ENCODE measurements around the gene KCNQ1OT1. TPM values are rescaled to one million over a fixed set of nuclear protein-coding genes. Genes with fewer than 3 reads are reported as not detected.

Gene KCNQ1OT1
- total RNA-seq (2014; rRNA removed; shearing (Covaris generic); ENCODE audit: low replicate concordance), result 2.7 and 3.0 TPM in 2 replicates

GRCh38 chr11:2699531-2700414, at the start of gene KCNQ1OT1:
Gene KCNQ1OT1, minus strand, starts transcription at chr11:2699994.
- Histone ChIP-seq H3K4me1 (ENCODE audit: low read length) (peaks cover 68% of the 10 kb centered on the region), H3K9me2 (replicated peaks; ENCODE audit: insufficient read depth, low read length) (no peaks in the 10 kb centered on the region), H3K27ac (ENCODE audit: low read length) (peak within 1 kb of the TSS; percentile 70), H3K4me3 (ENCODE audit: low read length) (peak within 1 kb of the TSS; percentile 70), H2AFZ (ENCODE audit: low read length) (no peak within 1 kb of the TSS), H3K4me2 (ENCODE audit: low read depth, low read length, poor library complexity, severe bottlenecking) (peak within 1 kb of the TSS; percentile 76), H3K27me3 (ENCODE audit: low read length) (no peaks in the 10 kb centered on the region), H4K20me1 (ENCODE audit: insufficient read depth, low read depth, low read length) (peaks cover 11% of the 10 kb centered on the region), H3K9ac (ENCODE audit: low read length) (peak within 1 kb of the TSS; percentile 85), H3K79me2 (ENCODE audit: low read length) (peaks cover 48% of the 10 kb centered on the region), H3K36me3 (ENCODE audit: insufficient read depth, low read length) (no peaks in the 10 kb centered on the region; the same call in 1 of the 2 replicates), H3K9me3 (ENCODE audit: low read length) (no peaks in the 10 kb centered on the region)
- peak; percentile 95 for DNase-seq

GRCh38 chr11:2748814-2749554, 49.2 kb upstream of the KCNQ1OT1 start:
- no peaks in the 10 kb centered on the region for H3K79me2 ChIP-seq (ENCODE audit: low read length)
- no peaks in the 10 kb centered on the region for H3K9me2 ChIP-seq (replicated peaks; ENCODE audit: insufficient read depth, low read length)
- no peaks in the 10 kb centered on the region for H4K20me1 ChIP-seq (ENCODE audit: insufficient read depth, low read depth, low read length)
- H3K9ac ChIP-seq (ENCODE audit: low read length), result no peak overlapping the region
- no peak for DNase-seq
- H2AFZ ChIP-seq (ENCODE audit: low read length), result no peak overlapping the region
- H3K27ac ChIP-seq (ENCODE audit: low read length), result no peak overlapping the region
- no peaks in the 10 kb centered on the region for H3K9me3 ChIP-seq (ENCODE audit: low read length)
- H3K4me1 ChIP-seq (ENCODE audit: low read length), result no peaks in the 10 kb centered on the region
- H3K36me3 ChIP-seq (ENCODE audit: insufficient read depth, low read length), result no peaks in the 10 kb centered on the region
- H3K27me3 ChIP-seq (ENCODE audit: low read length), result no peaks in the 10 kb centered on the region
- no peak overlapping the region for H3K4me3 ChIP-seq (ENCODE audit: low read length)
- H3K4me2 ChIP-seq (ENCODE audit: low read depth, low read length, poor library complexity, severe bottlenecking), result no peak overlapping the region

- no peaks in the 10 kb centered on the region for H3K4me1 ChIP-seq (ENCODE audit: low read length)
- H3K79me2 ChIP-seq (ENCODE audit: low read length), result no peaks in the 10 kb centered on the region
- no peaks in the 10 kb centered on the region for H3K36me3 ChIP-seq (ENCODE audit: insufficient read depth, low read length)
- H3K9me3 ChIP-seq (ENCODE audit: low read length), result no peaks in the 10 kb centered on the region
- no peaks in the 10 kb centered on the region for H3K27me3 ChIP-seq (ENCODE audit: low read length)
- H3K27ac ChIP-seq (ENCODE audit: low read length), result no peak overlapping the region
- no peaks in the 10 kb centered on the region for H4K20me1 ChIP-seq (ENCODE audit: insufficient read depth, low read depth, low read length)
- no peak overlapping the region for H3K4me3 ChIP-seq (ENCODE audit: low read length)
- no peak overlapping the region for H3K4me2 ChIP-seq (ENCODE audit: low read depth, low read length, poor library complexity, severe bottlenecking)
- no peak for DNase-seq
- no peak overlapping the region for H3K9ac ChIP-seq (ENCODE audit: low read length)
- no peaks in the 10 kb centered on the region for H3K9me2 ChIP-seq (replicated peaks; ENCODE audit: insufficient read depth, low read length)
- H2AFZ ChIP-seq (ENCODE audit: low read length), result no peak overlapping the region
Measured at GRCh38 chr11:2748061-2748813, 48.4 kb upstream of the KCNQ1OT1 start.

GRCh38 chr11:2747248-2748027, 47.6 kb upstream of the KCNQ1OT1 start:
- Histone ChIP-seq H3K9ac (ENCODE audit: low read length) (no peak overlapping the region), H3K27me3 (ENCODE audit: low read length) (no peaks in the 10 kb centered on the region), H3K9me3 (ENCODE audit: low read length) (no peaks in the 10 kb centered on the region), H3K4me2 (ENCODE audit: low read depth, low read length, poor library complexity, severe bottlenecking) (no peak overlapping the region), H3K4me1 (ENCODE audit: low read length) (no peaks in the 10 kb centered on the region), H3K79me2 (ENCODE audit: low read length) (no peaks in the 10 kb centered on the region), H3K36me3 (ENCODE audit: insufficient read depth, low read length) (no peaks in the 10 kb centered on the region), H3K27ac (ENCODE audit: low read length) (no peak overlapping the region), H3K4me3 (ENCODE audit: low read length) (no peak overlapping the region), H4K20me1 (ENCODE audit: insufficient read depth, low read depth, low read length) (no peaks in the 10 kb centered on the region), H3K9me2 (replicated peaks; ENCODE audit: insufficient read depth, low read length) (no peaks in the 10 kb centered on the region), H2AFZ (ENCODE audit: low read length) (no peak overlapping the region)
- DNase-seq, result no peak

- no peak for DNase-seq
- no peaks in the 10 kb centered on the region for H3K79me2 ChIP-seq (ENCODE audit: low read length)
Measured at GRCh38 chr11:2746401-2747247, 46.8 kb upstream of the KCNQ1OT1 start.

GRCh38 chr11:2745511-2745910, 45.7 kb upstream of the KCNQ1OT1 start:
- H2AFZ ChIP-seq (ENCODE audit: low read length), result no peak overlapping the region
- no peaks in the 10 kb centered on the region for H3K9me2 ChIP-seq (replicated peaks; ENCODE audit: insufficient read depth, low read length)
- H3K9ac ChIP-seq (ENCODE audit: low read length), result no peak overlapping the region
- H3K4me2 ChIP-seq (ENCODE audit: low read depth, low read length, poor library complexity, severe bottlenecking), result no peak overlapping the region
- no peaks in the 10 kb centered on the region for H3K79me2 ChIP-seq (ENCODE audit: low read length)
- no peaks in the 10 kb centered on the region for H3K4me1 ChIP-seq (ENCODE audit: low read length)
- no peaks in the 10 kb centered on the region for H4K20me1 ChIP-seq (ENCODE audit: insufficient read depth, low read depth, low read length)
- H3K27me3 ChIP-seq (ENCODE audit: low read length), result no peaks in the 10 kb centered on the region
- no peaks in the 10 kb centered on the region for H3K9me3 ChIP-seq (ENCODE audit: low read length)
- no peaks in the 10 kb centered on the region for H3K36me3 ChIP-seq (ENCODE audit: insufficient read depth, low read length)
- no peak overlapping the region for H3K27ac ChIP-seq (ENCODE audit: low read length)
- DNase-seq, result no peak
- H3K4me3 ChIP-seq (ENCODE audit: low read length), result no peak overlapping the region

More at GRCh38 chr11:2746401-2747247, 46.8 kb upstream of the KCNQ1OT1 start:
- Histone ChIP-seq H3K9me3 (ENCODE audit: low read length) (no peaks in the 10 kb centered on the region), H3K9ac (ENCODE audit: low read length) (no peak overlapping the region), H3K9me2 (replicated peaks; ENCODE audit: insufficient read depth, low read length) (no peaks in the 10 kb centered on the region), H3K27me3 (ENCODE audit: low read length) (no peaks in the 10 kb centered on the region), H3K27ac (ENCODE audit: low read length) (no peak overlapping the region), H2AFZ (ENCODE audit: low read length) (no peak overlapping the region), H3K4me3 (ENCODE audit: low read length) (no peak overlapping the region), H4K20me1 (ENCODE audit: insufficient read depth, low read depth, low read length) (no peaks in the 10 kb centered on the region), H3K4me2 (ENCODE audit: low read depth, low read length, poor library complexity, severe bottlenecking) (no peak overlapping the region), H3K4me1 (ENCODE audit: low read length) (no peaks in the 10 kb centered on the region), H3K36me3 (ENCODE audit: insufficient read depth, low read length) (no peaks in the 10 kb centered on the region)

- H3K36me3 ChIP-seq (ENCODE audit: insufficient read depth, low read length), result no peaks in the 10 kb centered on the region
- H3K27ac ChIP-seq (ENCODE audit: low read length), result no peak overlapping the region
- DNase-seq, result no peak
- H4K20me1 ChIP-seq (ENCODE audit: insufficient read depth, low read depth, low read length), result no peaks in the 10 kb centered on the region
- H3K27me3 ChIP-seq (ENCODE audit: low read length), result no peaks in the 10 kb centered on the region
- H3K9me3 ChIP-seq (ENCODE audit: low read length), result no peaks in the 10 kb centered on the region
- H3K9me2 ChIP-seq (replicated peaks; ENCODE audit: insufficient read depth, low read length), result no peaks in the 10 kb centered on the region
- no peak overlapping the region for H3K9ac ChIP-seq (ENCODE audit: low read length)
- H3K4me2 ChIP-seq (ENCODE audit: low read depth, low read length, poor library complexity, severe bottlenecking), result no peak overlapping the region
- H3K4me3 ChIP-seq (ENCODE audit: low read length), result no peak overlapping the region
- no peak overlapping the region for H2AFZ ChIP-seq (ENCODE audit: low read length)
- H3K79me2 ChIP-seq (ENCODE audit: low read length), result no peaks in the 10 kb centered on the region
- no peaks in the 10 kb centered on the region for H3K4me1 ChIP-seq (ENCODE audit: low read length)
Measured at GRCh38 chr11:2744166-2744565, 44.4 kb upstream of the KCNQ1OT1 start.

Measured in Karpas-422 (cell line).